ENCODE results near the gene GJB5.

GRCh38 chr1:34758751-34759150 is 3.9 kb downstream of the GJB5 start:
- TF ChIP-seq RBM17 (IDR thresholded peaks at IDR 0.05; ENCODE audit: borderline replicate concordance, low read depth, low read length) (no peak), CREM (IDR thresholded peaks at IDR 0.05; ENCODE audit: low read depth) (no peak), GTF2F1 (IDR thresholded peaks at IDR 0.05; ENCODE audit: low read depth, low read length) (no peak), ZBTB1 (CRISPR knock-in tag; IDR thresholded peaks at IDR 0.05; ENCODE audit: borderline replicate concordance, low read depth) (no peak), MED1 (CRISPR knock-in tag; IDR thresholded peaks at IDR 0.05; ENCODE audit: borderline replicate concordance) (no peak), POLR2A (conservative IDR thresholded peaks at IDR 0.05) (no peak), PHF21A (IDR thresholded peaks at IDR 0.05; ENCODE audit: borderline replicate concordance, low read depth) (no peak), CBX2 (IDR thresholded peaks at IDR 0.05; ENCODE audit: insufficient read depth, low read length, poor library complexity, severe bottlenecking) (no peak), RBM39 (optimal IDR thresholded peaks at IDR 0.05; ENCODE audit: low read depth, low read length) (no peak)

Data from K562 (cell line).